HFF-Myc (cell line): ENCODE data around the gene FOXD4L6.
"Not testable (repeated sequence)": the region's sequence is repeated elsewhere in the genome, so short reads cannot be mapped to it uniquely, and the experiment has no call there.

Experiments
- DNase-seq: peaks from one replicate; pipeline ENCODE4 v3.0.0-alpha.2; 2011; ENCODE audit warnings: low read depth; ENCODE audit errors: extremely low read depth
- H3K4me3 ChIP-seq: replicated peaks from 2 replicates; pipeline ENCODE4 v1.5.1; 2011; ENCODE audit warnings: low read depth, mild to moderate bottlenecking, control low read depth, low read length

Gene FOXD4L6

DNA sequence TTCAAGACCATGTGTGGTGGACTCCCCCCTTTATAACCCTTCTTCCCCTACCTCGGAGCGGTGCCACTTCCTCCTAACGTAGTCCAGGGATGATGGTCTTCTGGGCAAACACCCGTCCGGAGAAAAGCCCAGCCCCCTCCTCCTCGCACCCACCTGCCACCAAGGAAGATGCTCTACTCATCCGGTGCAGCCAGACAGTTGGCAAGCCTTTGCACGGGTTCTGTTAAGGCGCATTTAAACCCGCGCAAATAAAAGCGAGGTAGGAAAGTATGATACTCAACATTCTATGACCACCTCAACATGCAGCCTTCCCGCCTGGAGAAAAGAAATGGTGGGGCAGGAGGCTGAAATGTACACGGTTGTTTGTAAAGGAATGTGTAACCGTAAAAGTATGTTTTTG lies at the start of gene FOXD4L6:
Gene FOXD4L6, minus strand, starts transcription at position 101 of the 400 bp plus-strand sequence. CDS start 298 bp downstream, outside the sequence.
- not testable (repeated sequence) for DNase-seq, H3K4me3 ChIP-seq

DNA sequence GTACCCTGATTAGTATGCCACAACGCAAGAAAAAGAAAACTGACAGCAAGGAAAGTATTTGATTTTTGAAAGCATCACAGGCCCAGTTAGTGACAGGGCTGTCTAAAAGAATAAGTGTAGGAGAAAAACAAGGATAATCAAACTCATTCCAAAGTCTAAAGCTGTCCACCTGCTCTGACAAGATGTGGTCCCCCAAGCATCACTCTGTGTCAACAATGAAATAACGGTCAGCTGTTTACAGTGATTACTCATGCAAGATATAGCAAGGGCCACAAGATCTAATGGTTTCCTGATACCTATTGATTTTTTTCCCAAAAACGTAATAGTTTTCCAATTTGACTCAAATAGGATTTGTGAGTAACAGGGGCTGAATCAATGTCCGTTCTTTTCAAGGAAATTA lies 46.5 kb upstream of the FOXD4L6 start:
- not testable (repeated sequence) for DNase-seq, H3K4me3 ChIP-seq

DNA sequence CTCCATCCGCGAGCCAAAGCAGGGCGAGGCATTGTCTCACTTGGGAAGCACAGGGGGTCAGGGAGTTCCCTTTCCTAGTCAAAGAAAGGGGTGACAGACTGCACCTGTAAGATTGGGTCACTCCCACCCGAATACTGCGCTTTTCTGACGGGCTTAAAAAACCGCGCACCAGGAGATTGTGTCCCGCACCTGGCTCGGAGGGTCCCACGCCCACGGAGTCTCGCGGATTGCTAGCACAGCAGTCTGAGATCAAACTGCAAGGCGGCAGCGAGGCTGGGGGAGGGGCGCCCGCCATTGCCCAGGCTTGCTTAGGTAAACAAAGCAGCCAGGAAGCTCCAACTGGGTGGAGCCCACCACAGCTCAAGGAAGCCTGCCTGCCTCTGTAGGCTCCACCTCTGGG lies 21.6 kb upstream of the FOXD4L6 start:
- H3K4me3 ChIP-seq, DNase-seq: not testable (repeated sequence)

DNA sequence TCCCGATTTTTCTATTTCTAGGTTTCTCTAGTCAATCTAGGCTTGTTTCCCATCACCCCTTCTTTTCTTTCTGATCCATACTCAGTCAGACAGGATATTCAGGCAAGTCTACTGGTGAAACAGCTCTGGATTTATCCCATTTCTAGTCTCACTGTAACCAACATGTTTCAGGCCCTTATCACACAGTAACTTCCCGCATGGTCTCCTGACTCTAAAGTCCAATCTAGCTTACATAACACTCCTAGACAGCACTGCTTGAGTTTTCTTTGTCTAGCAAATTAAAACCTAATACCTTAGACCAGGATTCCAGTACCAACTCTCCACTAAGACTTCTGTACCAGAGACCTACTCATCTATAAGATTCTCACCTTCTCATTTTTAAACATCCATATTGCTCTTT lies 13.4 kb upstream of the FOXD4L6 start:
- H3K4me3 ChIP-seq, DNase-seq: not testable (repeated sequence)

DNA sequence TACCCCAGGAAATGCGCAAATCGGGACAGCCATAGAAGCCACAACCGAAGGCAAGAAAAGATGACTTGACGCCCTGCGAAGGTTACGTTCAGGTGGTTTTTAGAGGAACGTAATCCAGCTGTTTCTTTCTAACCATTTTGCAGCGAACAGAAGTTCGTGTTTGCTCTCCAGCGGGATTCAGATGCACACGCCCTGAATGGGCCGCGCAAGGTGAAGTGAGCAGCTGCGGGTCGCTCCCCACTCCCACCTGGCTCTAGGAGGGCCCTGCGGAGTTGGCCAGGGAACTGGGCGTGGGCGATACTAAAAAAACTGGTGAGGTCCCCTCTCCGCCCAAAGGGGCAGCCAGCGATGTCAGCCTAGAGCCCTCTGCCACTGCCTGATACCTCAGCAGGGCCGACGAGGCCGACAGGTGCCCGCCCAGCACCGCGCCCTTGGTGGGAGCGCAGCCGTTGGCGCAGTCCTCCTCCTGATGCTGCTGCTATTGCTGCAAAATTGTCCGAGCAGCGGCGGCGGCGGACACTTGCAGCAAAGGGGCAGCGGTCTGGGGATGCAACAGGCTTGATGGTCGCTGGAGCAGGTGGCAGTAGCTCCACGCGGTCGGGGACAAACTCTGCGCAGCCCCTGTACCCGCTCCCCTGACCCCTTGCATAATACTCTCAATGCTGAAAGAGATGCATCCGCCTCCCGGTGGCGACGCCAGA lies 1.6 kb downstream of the FOXD4L6 start:
- not testable (repeated sequence) for DNase-seq, H3K4me3 ChIP-seq

DNA sequence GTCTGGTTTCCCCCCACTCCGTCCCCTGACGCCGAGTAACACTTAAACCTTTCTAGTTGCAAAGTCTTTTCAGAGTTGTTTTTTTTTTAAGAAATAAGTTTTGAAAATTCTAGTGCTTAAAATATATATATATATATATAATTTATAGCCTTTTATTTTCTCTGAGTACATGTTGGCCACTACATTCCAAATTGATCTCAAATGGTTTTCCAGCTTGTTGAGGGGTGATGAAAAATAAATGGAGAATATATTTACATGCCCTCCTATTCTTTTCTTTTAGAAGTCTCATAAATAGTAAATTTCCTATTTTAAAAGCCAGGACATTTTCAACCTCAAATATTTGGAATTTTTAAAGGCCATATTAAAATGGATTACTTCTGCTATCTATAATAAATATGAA lies 2.5 kb downstream of the FOXD4L6 start:
- not testable (repeated sequence) for H3K4me3 ChIP-seq, DNase-seq

DNA sequence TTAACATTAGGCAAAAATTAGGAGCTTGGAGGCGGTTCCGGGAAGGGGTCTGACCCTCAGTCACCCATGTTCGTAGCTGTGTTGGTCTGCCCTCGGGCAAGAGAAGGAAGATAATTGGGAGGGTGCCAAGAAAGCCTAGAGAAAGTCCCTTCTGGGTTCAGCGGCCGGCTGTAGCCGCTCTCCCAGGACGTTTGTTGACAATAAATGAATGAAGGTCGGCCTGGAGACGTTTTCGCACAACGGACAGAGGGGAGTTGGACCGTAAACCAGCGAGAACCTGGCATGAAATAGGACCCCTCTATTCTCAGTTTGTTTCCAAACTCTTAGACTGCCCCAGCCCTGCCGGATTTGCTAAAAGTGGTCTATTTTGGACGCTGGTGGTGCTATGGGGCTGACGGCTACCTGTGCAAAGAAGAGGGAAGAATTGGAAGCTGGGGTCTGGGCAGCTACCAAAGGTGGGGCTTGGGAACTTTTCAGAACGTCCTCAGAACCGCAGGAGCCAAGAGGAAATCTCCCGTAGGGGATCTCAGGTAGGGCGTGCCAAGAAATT lies 3.3 kb downstream of the FOXD4L6 start:
- not testable (repeated sequence) for H3K4me3 ChIP-seq, DNase-seq

DNA sequence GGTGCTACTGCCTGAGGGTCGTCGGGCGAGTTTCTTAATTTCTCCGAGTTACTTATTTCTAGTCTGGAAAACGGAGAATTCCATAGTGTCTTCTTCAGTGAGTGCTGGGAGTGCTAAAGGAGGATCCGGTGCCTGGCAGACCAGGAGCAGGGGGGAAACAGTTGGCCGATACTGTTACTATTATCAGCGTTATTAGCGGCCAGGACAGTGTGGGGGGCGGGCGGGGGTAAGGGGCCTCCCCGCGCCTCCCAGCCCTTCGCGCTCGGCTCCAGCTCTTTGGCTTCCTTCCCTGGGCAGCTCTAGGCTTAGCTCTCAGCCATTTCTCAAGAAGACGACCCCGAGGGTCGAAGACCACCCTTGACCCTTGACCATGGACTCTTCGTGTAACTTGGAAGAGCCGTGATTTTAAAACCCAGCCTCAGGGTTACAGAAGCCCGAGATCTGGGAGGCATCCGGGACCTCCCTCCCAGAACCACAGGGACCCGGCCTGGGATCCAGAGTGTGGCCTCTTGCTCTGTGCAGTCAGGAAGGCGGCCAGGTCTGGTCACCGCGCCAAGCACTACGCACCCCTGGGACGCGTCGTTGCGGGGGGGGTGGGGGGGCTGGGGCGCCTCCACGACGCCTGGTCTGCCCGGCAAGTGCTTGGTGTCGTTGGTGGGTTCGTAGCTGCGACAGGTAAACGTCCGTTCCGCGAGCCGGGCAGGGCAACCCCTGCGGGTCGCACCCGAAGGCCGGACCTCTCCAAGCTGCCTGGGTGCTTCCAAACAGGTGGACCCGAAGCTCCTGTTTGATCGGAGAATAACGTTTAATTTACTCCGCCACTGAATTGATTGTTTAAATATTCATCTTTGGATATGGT lies 4.0 kb downstream of the FOXD4L6 start:
- not testable (repeated sequence) for H3K4me3 ChIP-seq, DNase-seq

DNA sequence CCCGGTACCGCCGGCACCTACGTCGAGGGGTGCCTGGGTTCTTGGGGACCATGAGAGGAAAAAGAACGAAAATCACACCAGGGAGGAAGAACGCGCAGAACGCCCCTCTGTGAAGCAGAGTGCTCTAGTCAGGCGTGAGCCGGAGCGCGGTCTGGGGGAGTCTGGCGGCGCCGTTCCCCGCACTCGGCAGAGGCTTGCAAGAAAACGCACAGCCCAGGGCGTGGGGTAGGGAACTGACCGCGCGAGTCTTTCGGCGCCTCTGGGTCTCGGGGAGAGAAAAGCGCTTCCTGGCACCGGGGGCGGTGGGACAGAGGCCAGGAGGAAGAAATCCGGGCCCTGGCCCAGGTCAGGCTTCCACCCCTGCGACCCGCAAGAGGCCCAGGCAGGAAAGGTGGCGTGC lies 4.7 kb downstream of the FOXD4L6 start:
- not testable (repeated sequence) for DNase-seq, H3K4me3 ChIP-seq

DNA sequence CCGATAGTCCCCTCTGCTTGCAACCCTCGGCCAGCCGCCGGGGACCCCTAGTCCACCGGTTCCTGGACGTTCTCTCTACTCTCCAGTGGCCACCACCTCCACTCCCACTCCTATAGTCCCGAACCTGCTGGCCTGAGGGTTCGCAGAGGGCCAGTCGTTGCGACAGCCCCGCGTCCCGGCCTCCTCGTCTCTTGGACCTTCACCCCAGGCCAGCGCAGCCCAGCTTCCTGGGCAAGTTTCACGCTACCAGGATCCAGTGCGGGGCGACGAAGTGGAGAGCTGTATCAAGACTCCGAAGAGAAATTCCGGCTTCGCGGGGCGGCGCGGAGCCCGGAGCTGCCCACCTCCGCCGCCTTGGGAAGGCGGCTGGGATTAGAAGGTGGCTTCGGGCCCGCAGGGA lies 5.1 kb downstream of the FOXD4L6 start:
- DNase-seq, H3K4me3 ChIP-seq: not testable (repeated sequence)

DNA sequence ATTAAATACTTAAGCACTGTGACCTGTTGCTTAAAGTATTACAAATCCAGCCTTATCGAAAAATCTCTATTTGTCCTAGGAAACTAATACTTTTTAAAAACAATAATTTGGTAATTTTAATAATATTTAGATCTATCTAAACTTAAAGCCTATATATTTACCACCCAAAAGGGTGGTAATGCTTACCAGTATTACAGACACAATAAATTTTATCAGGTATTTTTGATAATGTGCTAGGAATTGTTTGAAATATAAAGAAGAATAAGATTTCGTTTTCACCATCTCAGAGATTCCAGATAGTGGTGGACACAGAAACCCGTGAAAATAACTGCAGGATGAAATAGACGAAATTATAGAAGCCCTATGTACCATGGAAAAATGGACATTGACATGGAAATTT lies 7.8 kb downstream of the FOXD4L6 start:
- DNase-seq, H3K4me3 ChIP-seq: not testable (repeated sequence)

DNA sequence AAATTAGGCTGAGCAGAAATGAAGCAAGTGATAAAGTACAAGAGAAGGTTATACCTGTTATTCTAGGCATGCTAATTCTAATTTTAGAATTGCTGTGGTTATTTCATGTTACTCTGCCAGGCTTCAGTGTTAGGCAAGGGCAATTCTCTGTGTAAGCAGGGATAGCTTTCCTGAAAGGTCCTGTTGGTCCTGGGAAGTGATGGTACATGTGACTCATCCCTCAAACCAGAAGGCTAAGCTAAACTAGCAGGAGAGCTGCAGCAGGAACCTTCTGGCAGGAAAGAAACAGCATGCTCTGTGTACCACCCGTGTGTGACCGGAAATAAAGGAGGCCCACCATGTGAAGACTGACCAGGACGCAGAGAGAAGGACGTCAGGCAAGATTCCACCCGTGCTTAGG lies 8.8 kb downstream of the FOXD4L6 start:
- not testable (repeated sequence) for H3K4me3 ChIP-seq, DNase-seq

DNA sequence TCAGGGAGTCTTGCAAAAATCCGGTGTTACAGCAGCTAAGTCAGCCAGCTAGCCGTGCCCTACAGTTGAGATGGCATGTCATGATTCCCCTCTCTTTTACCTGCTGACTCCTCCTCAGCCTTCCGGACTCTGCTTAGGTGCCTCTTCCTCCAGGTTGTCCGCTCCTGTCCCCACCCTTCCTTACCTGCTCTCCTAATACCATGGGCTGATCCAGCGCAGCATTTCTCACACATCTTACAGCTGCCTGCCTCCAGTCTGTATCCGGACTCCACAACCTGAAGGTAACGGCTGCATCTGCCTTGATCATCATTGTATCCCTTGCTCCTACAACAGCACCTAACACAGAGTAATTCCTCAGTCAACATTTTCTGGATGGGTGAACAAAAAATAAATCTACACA lies 9.2 kb downstream of the FOXD4L6 start:
- DNase-seq, H3K4me3 ChIP-seq: not testable (repeated sequence)

DNA sequence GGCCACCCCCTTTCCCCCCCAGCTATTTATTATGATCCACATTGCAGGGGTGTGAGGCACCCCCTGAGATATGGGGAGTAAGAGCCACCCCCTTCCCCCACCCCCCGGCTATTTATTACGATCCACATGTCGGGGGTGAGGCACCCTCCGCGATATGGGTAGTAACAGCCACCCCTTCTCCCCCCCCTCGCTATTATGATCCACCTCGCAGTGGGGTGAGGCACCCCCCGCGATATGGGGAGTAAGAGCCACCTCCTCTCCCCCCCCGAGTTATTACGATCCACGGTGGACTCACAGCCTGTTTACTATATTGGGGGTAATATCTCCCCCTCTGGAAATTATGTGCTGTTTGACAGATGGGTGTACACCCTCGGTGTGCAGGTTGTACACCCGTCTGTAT lies 15.1 kb downstream of the FOXD4L6 start:
- DNase-seq, H3K4me3 ChIP-seq: not testable (repeated sequence)

DNA sequence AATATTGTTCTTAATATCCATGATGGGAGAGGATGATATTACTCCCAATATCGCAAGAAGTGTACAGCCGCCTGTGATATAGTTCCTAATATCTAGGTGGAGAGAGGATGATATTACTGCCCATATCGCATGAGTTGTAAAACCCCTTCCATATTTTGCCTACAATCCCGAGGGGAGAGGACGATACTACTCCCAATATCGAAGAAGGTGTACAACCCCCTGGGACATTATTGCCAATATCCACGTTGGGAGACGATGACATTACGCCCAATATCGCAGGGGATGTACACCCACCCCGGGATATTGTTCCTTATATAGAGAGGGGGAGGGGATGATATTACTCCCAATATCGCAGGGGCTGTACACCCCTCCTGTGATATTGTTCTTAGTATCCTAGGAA lies 17.1 kb downstream of the FOXD4L6 start:
- H3K4me3 ChIP-seq, DNase-seq: not testable (repeated sequence)

DNA sequence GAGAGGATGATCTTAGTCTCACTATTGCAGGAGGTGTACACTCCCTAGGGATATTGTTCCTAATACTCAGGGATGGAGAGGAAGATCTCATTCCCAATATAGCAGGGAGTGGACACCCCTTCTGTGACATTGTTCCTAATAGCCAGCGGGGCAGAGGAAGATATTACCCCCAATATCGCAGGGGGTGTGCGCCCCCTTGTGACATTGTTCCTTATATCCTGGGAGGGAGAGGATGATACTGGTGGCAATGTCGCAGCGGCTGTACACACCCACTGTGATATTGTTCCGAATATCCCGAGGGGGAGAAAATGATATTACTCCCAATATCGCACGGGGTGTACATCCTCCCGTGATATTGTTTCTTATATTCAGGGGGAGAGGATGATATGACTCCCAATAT lies 17.6 kb downstream of the FOXD4L6 start:
- not testable (repeated sequence) for DNase-seq

DNA sequence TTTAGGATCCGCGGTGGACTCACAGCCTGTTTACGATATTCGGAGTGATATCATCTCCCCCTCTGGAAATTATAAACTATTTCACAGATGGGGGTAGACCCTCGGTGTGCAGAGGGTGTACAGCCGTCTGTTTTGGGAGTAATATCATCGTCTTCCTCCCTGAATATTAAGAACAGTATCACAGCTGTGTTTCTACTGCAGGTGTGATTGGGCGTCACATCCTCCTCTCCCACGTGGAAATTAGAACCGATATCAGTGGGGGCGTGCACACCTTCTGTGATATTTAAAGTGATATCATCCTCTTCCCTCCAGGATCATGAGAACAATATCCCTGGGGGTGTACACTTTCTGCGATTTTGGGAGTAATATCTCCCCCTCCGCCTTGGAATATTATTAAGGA lies 19.2 kb downstream of the FOXD4L6 start:
- not testable (repeated sequence) for H3K4me3 ChIP-seq, DNase-seq

More for the DNA sequence above, 17.6 kb downstream of the FOXD4L6 start:
- H3K4me3 ChIP-seq: not testable (repeated sequence)

DNA sequence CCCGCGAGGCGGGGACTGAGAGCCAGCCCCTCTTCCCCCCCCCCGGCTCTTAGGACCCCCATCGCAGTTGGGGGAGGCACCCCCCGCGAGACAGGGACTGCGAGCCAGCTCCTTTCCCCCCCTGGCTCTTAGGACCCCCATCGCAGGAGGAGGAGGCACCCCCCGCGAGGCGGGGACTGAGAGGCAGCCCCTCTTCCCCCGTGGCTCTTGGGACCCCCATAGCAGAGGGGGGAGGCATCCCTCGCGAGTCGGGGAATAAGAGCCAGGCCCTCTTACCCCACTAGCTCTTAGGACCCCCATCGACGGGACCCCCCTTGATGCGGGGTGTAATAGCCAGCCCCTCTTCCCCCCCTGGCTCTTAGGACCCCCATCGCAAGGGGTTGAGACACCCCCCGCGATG lies 19.7 kb downstream of the FOXD4L6 start:
- not testable (repeated sequence) for H3K4me3 ChIP-seq, DNase-seq

DNA sequence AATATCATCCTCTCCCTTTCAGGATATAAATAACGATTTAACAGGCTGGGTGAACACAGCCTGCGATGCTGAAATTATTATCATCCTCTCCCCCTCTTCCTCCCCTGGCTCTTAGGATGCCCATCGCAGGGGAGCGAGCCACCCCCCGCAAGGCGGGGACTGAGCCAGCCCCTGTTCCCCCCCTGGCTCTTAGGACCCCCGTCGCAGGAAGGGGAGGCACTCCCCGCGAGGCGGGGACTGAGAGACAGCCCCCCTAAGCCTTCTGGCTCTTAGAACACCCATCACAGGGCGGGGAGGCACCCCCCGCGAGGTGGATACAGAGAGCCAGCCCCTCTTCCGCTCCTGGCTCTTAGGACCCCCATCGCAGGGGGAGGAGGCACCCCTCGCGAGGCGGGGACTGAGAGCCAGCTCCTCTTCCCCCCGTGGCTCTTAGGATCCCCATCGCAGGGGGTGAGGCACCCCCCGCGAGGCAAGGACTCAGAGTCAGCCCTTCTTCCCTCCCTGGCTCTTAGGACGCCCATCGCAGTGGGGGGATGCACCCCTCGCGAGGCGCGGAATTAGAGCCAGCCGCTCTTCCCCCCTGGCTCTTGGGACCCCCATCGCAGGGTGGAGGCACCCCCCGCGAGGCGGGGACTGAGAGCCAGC lies 21.9 kb downstream of the FOXD4L6 start:
- H3K4me3 ChIP-seq, DNase-seq: not testable (repeated sequence)
